NCI-H2227 (cell line): ENCODE results near the gene MTMR11.

ENCODE experiments used
- DNase-seq: peaks from one replicate; lab custom pipeline; 2025; ENCODE audit not compliant: unreplicated experiment; lab: John Stamatoyannopoulos, UW

Gene MTMR11

GRCh38 chr1:149936992-149937705 lies 470 bp upstream of the MTMR11 start:
- peak; percentile 67 for DNase-seq

- no peak for DNase-seq
Measured at GRCh38 chr1:149934356-149934755, 2.3 kb downstream of the MTMR11 start.

- no peak for DNase-seq
Measured at GRCh38 chr1:149933208-149933607, 3.5 kb downstream of the MTMR11 start.

GRCh38 chr1:149932474-149932873 lies 4.2 kb downstream of the MTMR11 start:
- no peak for DNase-seq

- DNase-seq: no peak
Measured at GRCh38 chr1:149931212-149931790, 5.4 kb downstream of the MTMR11 start.

GRCh38 chr1:149929856-149930255 lies 6.8 kb downstream of the MTMR11 start:
- no peak for DNase-seq

GRCh38 chr1:149928401-149928724 lies 8.3 kb downstream of the MTMR11 start:
- no peak for DNase-seq

GRCh38 chr1:149927563-149928400 lies 8.9 kb downstream of the MTMR11 start, which contains the start of gene SF3B4:
Gene SF3B4 (minus strand): TSS chr1:149927803. CDS start chr1:149927759, 44 bp downstream.
- peak; percentile 97 for DNase-seq

- no peak for DNase-seq
Measured at GRCh38 chr1:149927056-149927562, 9.6 kb downstream of the MTMR11 start.

GRCh38 chr1:149926296-149926695 lies 10.4 kb downstream of the MTMR11 start:
- no peak for DNase-seq

- DNase-seq: no peak
Measured at GRCh38 chr1:149925751-149926150, 10.9 kb downstream of the MTMR11 start.

GRCh38 chr1:149925345-149925744 lies 11.3 kb downstream of the MTMR11 start:
- no peak for DNase-seq

GRCh38 chr1:149923626-149924025 lies 13.1 kb downstream of the MTMR11 start:
- DNase-seq: no peak

- peak; percentile 80 for DNase-seq
Measured at GRCh38 chr1:149917571-149918144, 19.0 kb downstream of the MTMR11 start, which contains the start of gene SV2A. Gene SV2A (minus strand): TSS chr1:149917844. CDS start chr1:149913840, 4,004 bp downstream.

GRCh38 chr1:149916898-149917252 lies 19.8 kb downstream of the MTMR11 start:
- DNase-seq: no peak

GRCh38 chr1:149916193-149916897 lies 20.3 kb downstream of the MTMR11 start:
- no peak for DNase-seq

GRCh38 chr1:149915429-149916192 lies 21.1 kb downstream of the MTMR11 start:
- peak; percentile 19 for DNase-seq

GRCh38 chr1:149914545-149914944 lies 22.1 kb downstream of the MTMR11 start:
- no peak for DNase-seq

GRCh38 chr1:149906570-149907075 lies 30.1 kb downstream of the MTMR11 start:
- DNase-seq: no peak
